HG03460 (cell line): ENCODE measurements around the gene EPN1.

Source experiments
- ATAC-seq: cut with Tn5 transposase; IDR thresholded peaks from one replicate; pipeline ENCODE4 v1.9.1; 2021; ENCODE audit not compliant: unreplicated experiment

The EPN1 gene

GRCh38 chr19:55691561-55692481 is 16.8 kb downstream of the EPN1 start:
- ATAC-seq, result no peak

GRCh38 chr19:55692681-55693081 is 17.7 kb downstream of the EPN1 start:
- no peak for ATAC-seq

GRCh38 chr19:55693336-55693974 is 18.4 kb downstream of the EPN1 start:
- no peak for ATAC-seq

- no peak for ATAC-seq
Observed at GRCh38 chr19:55694241-55694655, 19.2 kb downstream of the EPN1 start.

GRCh38 chr19:55694656-55695491 is 19.8 kb downstream of the EPN1 start:
- ATAC-seq, result no peak

GRCh38 chr19:55695511-55696290 is 20.7 kb downstream of the EPN1 start:
- no peak for ATAC-seq

- no peak for ATAC-seq
Observed at GRCh38 chr19:55696301-55697068, 21.5 kb downstream of the EPN1 start.

- no peak for ATAC-seq
Observed at GRCh38 chr19:55697069-55697440, 22.0 kb downstream of the EPN1 start.

GRCh38 chr19:55697698-55698097 is 22.7 kb downstream of the EPN1 start:
- ATAC-seq, result no peak

- ATAC-seq, result no peak
Observed at GRCh38 chr19:55698256-55698655, 23.2 kb downstream of the EPN1 start.

GRCh38 chr19:55699221-55699620 is 24.2 kb downstream of the EPN1 start:
- ATAC-seq, result no peak

GRCh38 chr19:55700813-55701212 is 25.8 kb downstream of the EPN1 start:
- no peak for ATAC-seq

GRCh38 chr19:55702131-55702627 is 27.2 kb downstream of the EPN1 start:
- no peak for ATAC-seq

GRCh38 chr19:55703790-55704215 is 28.8 kb downstream of the EPN1 start:
- ATAC-seq, result no peak

GRCh38 chr19:55704494-55705245 is 29.6 kb downstream of the EPN1 start:
- ATAC-seq, result no peak

- ATAC-seq, result no peak
Observed at GRCh38 chr19:55705972-55706371, 30.9 kb downstream of the EPN1 start.

GRCh38 chr19:55711719-55712118 is 36.7 kb downstream of the EPN1 start:
- no peak for ATAC-seq

- ATAC-seq, result no peak
Observed at GRCh38 chr19:55712804-55713631, 38.0 kb downstream of the EPN1 start.
